ENCODE data around the gene MKI67. TPM values are rescaled to one million over a fixed set of nuclear protein-coding genes. Genes with fewer than 3 reads are reported as not detected.

Gene MKI67
- total and polyA plus RNA-seq, 2 of the 13 experiments (the other 11 are each of a cell fraction or from before 2014, with no cell fraction given): 6.7 to 22.9 TPM

GRCh38 chr10:128065881-128066534 lies 60.2 kb downstream of the MKI67 start:
- in situ Hi-C loops (cut with HindIII; ENCODE audit: extremely low pct_ligation_motif_present, low pct_unique_long_range_greater_than_20kb) (loop anchor here (5.0 to 10.0 kb wide), 2 partner anchors 159 to 351 kb away; partner anchors contain the start of gene PTPRE), intact Hi-C loops (cut with micrococcal nuclease; ENCODE audit: unreplicated experiment) (loop anchor here (5.0 kb wide), 1 partner anchor 349 kb away; no protein-coding TSS in a partner anchor)
- CTCF ChIA-PET (ENCODE audit: low intra/inter-chr PET ratio, low total read pairs): no interaction called here
- ATAC-seq (no peak), FAIRE-seq (no peak), DNase-seq (ENCODE audit: low spot score) (no peak)
- Histone ChIP-seq H3K27ac (ENCODE audit: extremely low read length, insufficient read depth, low read length) (no peak overlapping the region), H3K9me3 (ENCODE audit: low read length) (no peaks in the 10 kb centered on the region), H3K27me3 (ENCODE audit: control insufficient read depth in 1 of 2, insufficient read depth in 2 of 2, low read length in 2 of 2) (peaks cover 10 to 60% of the 10 kb centered on the region in 2 experiments; a peak in 3 of 5 replicates), H2AFZ (ENCODE audit: low read length) (no peak overlapping the region), H3K4me2 (ENCODE audit: low read depth, low read length) (no peak overlapping the region), H3K4me3 (replicated peaks in 1 of 3; ENCODE audit: insufficient read depth in 1 of 3, low read depth in 2 of 3, low read length in 3 of 3) (no peak overlapping the region), H3K9ac (ENCODE audit: insufficient read depth, low read depth, low read length) (no peak overlapping the region), H3K4me1 (ENCODE audit: insufficient read depth, low read length) (no peaks in the 10 kb centered on the region), H3K79me2 (ENCODE audit: insufficient read depth, low read length) (no peaks in the 10 kb centered on the region), H3K36me3 (replicated peaks in 1 of 2; ENCODE audit: control insufficient read depth in 1 of 2, insufficient read depth in 2 of 2, low read length in 2 of 2) (no peaks in the 10 kb centered on the region), H4K20me1 (ENCODE audit: insufficient read depth, low read length) (no peaks in the 10 kb centered on the region)
- TF ChIP-seq KLF12 (CRISPR knock-in tag; IDR thresholded peaks at IDR 0.05; ENCODE audit: borderline replicate concordance) (no peak), TFAP4 (IDR thresholded peaks at IDR 0.05; ENCODE audit: borderline replicate concordance, low read depth) (no peak), ZNF883 (CRISPR knock-in tag; IDR thresholded peaks at IDR 0.05; ENCODE audit: not compliant biosample characterization) (no peak), NFATC3 (CRISPR knock-in tag; IDR thresholded peaks at IDR 0.05) (no peak), MIER3 (CRISPR knock-in tag; IDR thresholded peaks at IDR 0.05; ENCODE audit: borderline replicate concordance) (no peak), HNRNPL (IDR thresholded peaks at IDR 0.05; ENCODE audit: low read depth, low read length) (no peak), FOXA3 (CRISPR knock-in tag; IDR thresholded peaks at IDR 0.05) (no peak)
- BruUV-seq (replicated peaks): no TSS peak
- POLR2A ChIA-PET: no interaction called here
- WGBS (ENCODE audit: low lambda C conversion rate): 29% methylated on average over 11 of the region's 13 CpGs
